Neural crest cell (in vitro differentiated cells): Measurements from ENCODE around the gene MYO1C. TPM values are rescaled to one million over a fixed set of nuclear protein-coding genes. Genes with fewer than 3 reads are reported as not detected.

ENCODE experiments used
- DNase-seq: peaks from one replicate; pipeline ENCODE4 v3.0.0; 2021; ENCODE audit warnings: low read depth, mixed read lengths, low spot score
- H3K27ac Mint-ChIP-seq: one replicate; pipeline ENCODE4 v1.8.0; 2021; ENCODE audit warnings: mild to moderate bottlenecking, mixed read lengths; ENCODE audit not compliant: unreplicated experiment
- H3K27me3 Mint-ChIP-seq: 2 replicates; pipeline ENCODE4 v1.8.0; 2021; ENCODE audit warnings: low read depth, mild to moderate bottlenecking, mixed read lengths
- H3K36me3 Mint-ChIP-seq: 2 replicates; pipeline ENCODE4 v1.8.0; 2021; ENCODE audit warnings: low read depth, mild to moderate bottlenecking, mixed read lengths
- H3K4me1 Mint-ChIP-seq: 2 replicates; pipeline ENCODE4 v1.8.0; 2021; ENCODE audit warnings: mixed read lengths
- H3K4me3 Mint-ChIP-seq: one replicate; pipeline ENCODE4 v1.8.0; 2021; ENCODE audit warnings: mild to moderate bottlenecking, mixed read lengths
- H3K9me3 Mint-ChIP-seq: 2 replicates; pipeline ENCODE4 v1.8.0; 2021; ENCODE audit warnings: mixed read lengths
- CTCF ChIP-seq: fragments of 200-600 bp; sonication (generic); conservative IDR thresholded peaks from 2 replicates; pipeline ENCODE4 v1.5.0; 2021; ENCODE audit warnings: antibody characterized with exemption, mild to moderate bottlenecking
- long read RNA-seq: library from polyadenylated mRNA; unstranded; transcript quantifications from one replicate; pipeline ENCODE4 v2.0.0, GENCODE V29; 2020
- total RNA-seq: library from RNA; stranded (reverse); gene quantifications from 2 replicates; pipeline ENCODE4 v1.2.1, GENCODE V29; 2021

MYO1C gene, protein sequence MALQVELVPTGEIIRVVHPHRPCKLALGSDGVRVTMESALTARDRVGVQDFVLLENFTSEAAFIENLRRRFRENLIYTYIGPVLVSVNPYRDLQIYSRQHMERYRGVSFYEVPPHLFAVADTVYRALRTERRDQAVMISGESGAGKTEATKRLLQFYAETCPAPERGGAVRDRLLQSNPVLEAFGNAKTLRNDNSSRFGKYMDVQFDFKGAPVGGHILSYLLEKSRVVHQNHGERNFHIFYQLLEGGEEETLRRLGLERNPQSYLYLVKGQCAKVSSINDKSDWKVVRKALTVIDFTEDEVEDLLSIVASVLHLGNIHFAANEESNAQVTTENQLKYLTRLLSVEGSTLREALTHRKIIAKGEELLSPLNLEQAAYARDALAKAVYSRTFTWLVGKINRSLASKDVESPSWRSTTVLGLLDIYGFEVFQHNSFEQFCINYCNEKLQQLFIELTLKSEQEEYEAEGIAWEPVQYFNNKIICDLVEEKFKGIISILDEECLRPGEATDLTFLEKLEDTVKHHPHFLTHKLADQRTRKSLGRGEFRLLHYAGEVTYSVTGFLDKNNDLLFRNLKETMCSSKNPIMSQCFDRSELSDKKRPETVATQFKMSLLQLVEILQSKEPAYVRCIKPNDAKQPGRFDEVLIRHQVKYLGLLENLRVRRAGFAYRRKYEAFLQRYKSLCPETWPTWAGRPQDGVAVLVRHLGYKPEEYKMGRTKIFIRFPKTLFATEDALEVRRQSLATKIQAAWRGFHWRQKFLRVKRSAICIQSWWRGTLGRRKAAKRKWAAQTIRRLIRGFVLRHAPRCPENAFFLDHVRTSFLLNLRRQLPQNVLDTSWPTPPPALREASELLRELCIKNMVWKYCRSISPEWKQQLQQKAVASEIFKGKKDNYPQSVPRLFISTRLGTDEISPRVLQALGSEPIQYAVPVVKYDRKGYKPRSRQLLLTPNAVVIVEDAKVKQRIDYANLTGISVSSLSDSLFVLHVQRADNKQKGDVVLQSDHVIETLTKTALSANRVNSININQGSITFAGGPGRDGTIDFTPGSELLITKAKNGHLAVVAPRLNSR
- 45.1 and 53.2 TPM in 2 replicates for total RNA-seq
- long read RNA-seq, partial matches to known transcripts = 3 of 5 reads
- long read RNA-seq, other reads (novel, unspliced or antisense) = 2 of 5 reads

GRCh38 chr17:1492249-1493206 lies at the start of gene MYO1C:
Gene MYO1C (minus strand): TSS chr17:1492686. CDS start chr17:1492487, 199 bp downstream.
- H3K4me3 Mint-ChIP-seq = peak within 1 kb of the TSS; percentile 91

DNA sequence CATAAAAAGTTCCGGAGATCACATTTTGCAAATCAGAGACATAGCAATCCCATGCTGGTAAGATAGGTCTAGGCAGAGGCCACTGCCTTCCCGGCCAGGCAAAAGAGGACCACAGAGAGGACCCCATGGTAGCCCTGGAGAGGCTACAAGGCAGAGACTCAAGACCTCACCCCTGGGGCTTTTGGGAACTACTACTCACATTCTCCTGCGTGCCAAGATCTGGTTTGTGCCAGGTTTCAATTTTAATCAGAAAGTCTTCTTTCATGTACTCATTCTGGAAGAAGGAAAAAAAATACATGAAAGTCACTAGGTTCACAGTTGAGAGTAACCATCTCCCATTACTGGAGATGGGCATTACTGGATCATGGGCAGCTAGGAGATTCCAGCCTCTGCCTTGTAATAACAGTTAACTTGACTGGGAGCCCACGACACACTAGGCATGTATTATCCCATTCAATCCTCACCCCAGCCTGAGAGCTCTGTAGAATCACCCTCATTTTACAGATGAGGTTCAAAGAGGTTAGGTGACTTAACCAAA lies 49.0 kb upstream of the MYO1C start:
- no peaks in the 10 kb centered on the region for H3K27me3 Mint-ChIP-seq
- no peaks in the 10 kb centered on the region for H3K4me1 Mint-ChIP-seq
- no peak for DNase-seq
- no peak for TF ChIP-seq CTCF
- no peaks in the 10 kb centered on the region for H3K9me3 Mint-ChIP-seq
- H3K27ac Mint-ChIP-seq = no peak overlapping the region
- peaks cover 10% of the 10 kb centered on the region for H3K36me3 Mint-ChIP-seq
- H3K4me3 Mint-ChIP-seq = no peak overlapping the region

More at GRCh38 chr17:1492249-1493206, at the start of gene MYO1C:
- Mint-ChIP-seq H3K9me3 (no peaks in the 10 kb centered on the region), H3K27me3 (peaks cover 9% of the 10 kb centered on the region), H3K4me1 (peaks cover 31% of the 10 kb centered on the region), H3K36me3 (no peaks in the 10 kb centered on the region), H3K27ac (no peak within 1 kb of the TSS)
- no peak for DNase-seq
- no peak for TF ChIP-seq CTCF

DNA sequence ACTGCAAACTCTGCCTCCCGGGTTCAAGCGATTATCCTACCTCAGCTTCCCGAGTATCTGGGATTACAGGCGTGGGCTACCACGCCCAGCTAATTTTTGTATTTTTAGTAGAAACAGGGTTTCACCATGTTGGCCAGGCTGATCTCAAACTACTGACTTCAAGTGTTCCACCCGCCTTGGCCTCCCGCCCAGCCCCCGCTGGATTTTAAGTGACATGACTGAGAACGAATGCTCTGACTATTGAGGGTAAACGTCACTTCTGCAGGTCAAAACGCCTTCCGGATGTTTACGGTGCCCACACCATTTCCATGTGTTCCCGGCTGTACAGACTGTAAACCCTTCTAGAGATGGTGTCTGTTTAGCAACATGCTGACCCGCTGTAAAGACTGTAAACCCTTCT lies 47.3 kb upstream of the MYO1C start:
- Mint-ChIP-seq H3K27ac (no peak overlapping the region), H3K27me3 (no peaks in the 10 kb centered on the region), H3K9me3 (no peaks in the 10 kb centered on the region), H3K4me1 (no peaks in the 10 kb centered on the region), H3K4me3 (no peak overlapping the region), H3K36me3 (peaks cover 13% of the 10 kb centered on the region)
- DNase-seq = no peak
- no peak for TF ChIP-seq CTCF

- Mint-ChIP-seq H3K36me3 (peaks cover 11% of the 10 kb centered on the region), H3K27me3 (no peaks in the 10 kb centered on the region), H3K9me3 (no peaks in the 10 kb centered on the region), H3K27ac (no peak overlapping the region), H3K4me3 (no peak overlapping the region), H3K4me1 (no peaks in the 10 kb centered on the region)
- TF ChIP-seq CTCF = no peak
- no peak for DNase-seq
Observed at GRCh38 chr17:1535737-1536136, 43.3 kb upstream of the MYO1C start.
